Measurements from ENCODE around the gene KLHL6. TPM values are rescaled to one million over a fixed set of nuclear protein-coding genes. Genes with fewer than 3 reads are reported as not detected.
A peak's percentile ranks its signal among the peaks of the same experiment; 100 is the strongest.
"Not testable (repeated sequence)": the region's sequence is repeated elsewhere in the genome, so short reads cannot be mapped to it uniquely, and the experiment has no call there.

Gene KLHL6
- total and polyA plus RNA-seq, 10 of the 15 experiments (the other 5 are each of a cell fraction or from before 2014, with no cell fraction given): 4.0 to 91.8 (median 24.4) TPM

- 100% methylated on average over 1 of the region's 1 CpG for WGBS (ENCODE audit: insufficient coverage, insufficient replicate concordance, low lambda C conversion rate, missing lambda C conversion rate)
- H2AFZ ChIP-seq (ENCODE audit: control insufficient read depth, low read depth, low read length); FAIRE-seq; H3K9me3 ChIP-seq (replicated peaks; ENCODE audit: control insufficient read depth, insufficient read depth, low read length); ATAC-seq; H3K79me2 ChIP-seq (ENCODE audit: control insufficient read depth, insufficient read depth, low read length); H3K36me3 ChIP-seq (ENCODE audit: control insufficient read depth in 2 of 2, insufficient read depth in 2 of 2, low read length in 1 of 2); BruUV-seq (replicated peaks); H4K20me1 ChIP-seq (ENCODE audit: control insufficient read depth, insufficient read depth); H3K4me3 ChIP-seq; H3K4me2 ChIP-seq (ENCODE audit: control insufficient read depth, insufficient read depth); in situ Hi-C loops (cut with MboI); H3K27me3 ChIP-seq (replicated peaks in 1 of 2; ENCODE audit: control insufficient read depth in 2 of 2, insufficient read depth in 2 of 2, low read length in 1 of 2); H3K27ac ChIP-seq (ENCODE audit: control insufficient read depth, insufficient read depth); DNase-seq (ENCODE audit: low read depth, low spot score); H3K4me1 ChIP-seq (ENCODE audit: control insufficient read depth, insufficient read depth, low read length); intact Hi-C loops (cut with micrococcal nuclease; ENCODE audit: unreplicated experiment); H3K9ac ChIP-seq (ENCODE audit: control insufficient read depth, insufficient read depth, low read length): not testable (repeated sequence)
- RAD21 ChIA-PET (ENCODE audit: unreplicated experiment): interaction anchor here (1.1 to 2.8 kb wide), 4 partner anchors 77 to 291 kb away, joined by 3 to 13 read pairs (median 7); no protein-coding TSS in a partner anchor
- SMC1A ChIA-PET (ENCODE audit: uncharacterized antibody, unreplicated experiment): interaction anchor here (1.0 to 2.9 kb wide), 10 partner anchors 10 to 373 kb away, joined by 3 to 19 read pairs (median 6); no protein-coding TSS in a partner anchor
- CTCF ChIA-PET: interaction anchor here (0.5 to 3.9 kb wide), 12 partner anchors 13 to 764 kb away, joined by 3 to 20 read pairs (median 4); no protein-coding TSS in a partner anchor
- POLR2A ChIA-PET: interaction anchor here (0.5 to 1.2 kb wide), 4 partner anchors 38 to 280 kb away, joined by 3 to 4 read pairs (median 4); no protein-coding TSS in a partner anchor
- TF ChIP-seq ETV6 (conservative IDR thresholded peaks at IDR 0.05 in 1 of 2, IDR thresholded peaks at IDR 0.05 in 1 of 2; ENCODE audit: borderline replicate concordance in 1 of 2, low read depth in 1 of 2): 0 out of 4 replicates have a peak, but pooled peaks of 1 of the 2 experiments have one; percentile 24
Measured at GRCh38 chr3:183475764-183476162, 79.7 kb downstream of the KLHL6 start.

- Histone ChIP-seq H3K4me2 (ENCODE audit: control insufficient read depth, insufficient read depth) (no peak overlapping the region), H3K9ac (ENCODE audit: control insufficient read depth, insufficient read depth, low read length) (no peak overlapping the region), H3K27me3 (replicated peaks in 1 of 2; ENCODE audit: control insufficient read depth in 2 of 2, insufficient read depth in 2 of 2, low read length in 1 of 2) (no peaks in the 10 kb centered on the region; a peak in 1 of 4 replicates), H4K20me1 (ENCODE audit: control insufficient read depth, insufficient read depth) (no peaks in the 10 kb centered on the region), H2AFZ (ENCODE audit: control insufficient read depth, low read depth, low read length) (no peak overlapping the region), H3K9me3 (replicated peaks; ENCODE audit: control insufficient read depth, insufficient read depth, low read length) (no peaks in the 10 kb centered on the region), H3K79me2 (ENCODE audit: control insufficient read depth, insufficient read depth, low read length) (no peaks in the 10 kb centered on the region), H3K36me3 (ENCODE audit: control insufficient read depth in 2 of 2, insufficient read depth in 2 of 2, low read length in 1 of 2) (no peaks in the 10 kb centered on the region), H3K27ac (ENCODE audit: control insufficient read depth, insufficient read depth) (no peak overlapping the region), H3K4me3 (no peak overlapping the region), H3K4me1 (ENCODE audit: control insufficient read depth, insufficient read depth, low read length) (no peaks in the 10 kb centered on the region)
- ChIA-PET SMC1A (ENCODE audit: uncharacterized antibody, unreplicated experiment) (interaction anchor here (0.7 to 2.9 kb wide), 15 partner anchors 10 to 373 kb away, joined by 3 to 19 read pairs (median 4); no protein-coding TSS in a partner anchor), CTCF (interaction anchor here (0.5 to 3.9 kb wide), 12 partner anchors 13 to 765 kb away, joined by 3 to 20 read pairs (median 4); no protein-coding TSS in a partner anchor), RAD21 (ENCODE audit: unreplicated experiment) (interaction anchor here (0.6 to 2.8 kb wide), 6 partner anchors 33 to 292 kb away, joined by 3 to 13 read pairs (median 4); no protein-coding TSS in a partner anchor), POLR2A (interaction anchor here (0.5 to 1.2 kb wide), 6 partner anchors 38 to 297 kb away, joined by 3 to 4 read pairs (median 3); no protein-coding TSS in a partner anchor)
- in situ Hi-C loops (cut with MboI) (no loop called here), intact Hi-C loops (cut with micrococcal nuclease; ENCODE audit: unreplicated experiment) (no loop called here)
- BruUV-seq (replicated peaks): no TSS peak
- ATAC-seq (no peak), FAIRE-seq (no peak), DNase-seq (ENCODE audit: low read depth, low spot score) (no peak)
- 18% methylated on average over 3 of the region's 3 CpGs for WGBS (ENCODE audit: insufficient coverage, insufficient replicate concordance, low lambda C conversion rate, missing lambda C conversion rate)
- TF ChIP-seq CBX5 (IDR thresholded peaks at IDR 0.05; ENCODE audit: low read depth) (no peak), SIN3A (IDR thresholded peaks at IDR 0.05; ENCODE audit: low read depth, low read length) (no peak), MYC (IDR thresholded peaks at IDR 0.05; ENCODE audit: insufficient read depth, insufficient read length, insufficient replicate concordance, low read length, severe bottlenecking) (no peak), ZBTB33 (IDR thresholded peaks at IDR 0.05) (no peak), ZSCAN29 (IDR thresholded peaks at IDR 0.05) (no peak), RELB (IDR thresholded peaks at IDR 0.05; ENCODE audit: low read depth) (no peak), BHLHE40 (IDR thresholded peaks at IDR 0.05; ENCODE audit: borderline replicate concordance in 1 of 2, low read depth in 2 of 2, low read length in 1 of 2) (no peak), NFYA (IDR thresholded peaks at IDR 0.05; ENCODE audit: borderline replicate concordance, low read depth, low read length) (no peak), ZNF24 (IDR thresholded peaks at IDR 0.05) (no peak), NR2F1 (conservative IDR thresholded peaks at IDR 0.05) (no peak)
Measured at GRCh38 chr3:183475016-183475763, 80.3 kb downstream of the KLHL6 start.
